Heart left ventricle (tissue), 13 donors: Measurements from ENCODE around the gene CUX1.

Experiments used
- POLR2A ChIP-seq, 2 donors: fragments of 450-650 bp; IDR thresholded peaks; one replicate each; pipeline ENCODE4 v1.6.1; 2017; ENCODE audit warnings: antibody characterized with exemption in 2 of 2, mild to moderate bottlenecking in 2 of 2, moderate library complexity in 2 of 2
- TF ChIP-seq, protein P1 (sequence below), 12 donors: fragments of 200-600 bp; sonication (generic) in 4 of 12; IDR thresholded peaks; one replicate each; pipeline versions ENCODE4 v1.5.0 to v1.8.0; 2018 to 2022; ENCODE audit warnings: antibody characterized with exemption in 12 of 12, mild to moderate bottlenecking in 5 of 12
- donor health status: ischemic (EF 13 %, LVEDD 7.1; RV severe dilation, severe dysfunction).
- donor health status: DM: no; HTN: yes; CAD: no.
- donor health status: DM: no; HTN: no; CAD: no.
- donor health status: ischemic (EF 25% LVEDD 6.9; RV normal size, moderate dysfunction).
- donor health status: ischemic (EF 25% LVEDD 5.7; RV mildly dilated, moderate dysfunction).
- donor health status: ischemic (EF 35%, LVEDD 5.7; RV mildly dilated, moderate dysfunction).
- donor health status: nonischemic (EF 11% LVEDD 7.7; RV severe dilation, severe dysfunction).
- donor health status: DM: yes; HTN: yes; CAD: no.
- donor health status: PGD.
- donor health status: ischemic (EF 29% LVEDD 5.4; RV normal size, mild dysfunction).
- donor health status: nonischemic (EF 23%, LVEDD 6.1; RV moderate dilation, normal function).

DNA sequence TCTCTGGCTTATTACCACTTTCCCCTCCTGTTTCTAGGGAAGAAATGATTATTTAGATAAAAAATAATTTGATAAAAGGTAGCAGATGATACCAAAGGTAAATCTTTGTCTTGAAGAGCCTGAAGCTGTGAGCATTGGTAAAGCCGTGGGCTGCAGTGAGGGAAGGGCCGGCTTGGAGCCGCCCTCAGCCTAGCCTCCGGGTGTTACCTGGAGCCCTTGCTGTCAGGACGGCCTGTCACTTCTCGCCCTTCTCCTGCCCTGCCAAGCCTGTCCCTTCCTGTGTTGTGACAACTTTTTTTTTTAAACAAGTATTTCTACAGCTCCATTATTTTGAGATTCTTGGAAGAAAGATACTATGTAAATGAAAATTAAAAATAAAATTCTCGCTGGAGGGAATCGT, 7.0 kb downstream of the CUX1 start:
- TF ChIP-seq, protein P1, sequence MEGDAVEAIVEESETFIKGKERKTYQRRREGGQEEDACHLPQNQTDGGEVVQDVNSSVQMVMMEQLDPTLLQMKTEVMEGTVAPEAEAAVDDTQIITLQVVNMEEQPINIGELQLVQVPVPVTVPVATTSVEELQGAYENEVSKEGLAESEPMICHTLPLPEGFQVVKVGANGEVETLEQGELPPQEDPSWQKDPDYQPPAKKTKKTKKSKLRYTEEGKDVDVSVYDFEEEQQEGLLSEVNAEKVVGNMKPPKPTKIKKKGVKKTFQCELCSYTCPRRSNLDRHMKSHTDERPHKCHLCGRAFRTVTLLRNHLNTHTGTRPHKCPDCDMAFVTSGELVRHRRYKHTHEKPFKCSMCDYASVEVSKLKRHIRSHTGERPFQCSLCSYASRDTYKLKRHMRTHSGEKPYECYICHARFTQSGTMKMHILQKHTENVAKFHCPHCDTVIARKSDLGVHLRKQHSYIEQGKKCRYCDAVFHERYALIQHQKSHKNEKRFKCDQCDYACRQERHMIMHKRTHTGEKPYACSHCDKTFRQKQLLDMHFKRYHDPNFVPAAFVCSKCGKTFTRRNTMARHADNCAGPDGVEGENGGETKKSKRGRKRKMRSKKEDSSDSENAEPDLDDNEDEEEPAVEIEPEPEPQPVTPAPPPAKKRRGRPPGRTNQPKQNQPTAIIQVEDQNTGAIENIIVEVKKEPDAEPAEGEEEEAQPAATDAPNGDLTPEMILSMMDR (IDR thresholded peaks at IDR 0.05): no peak
- TF ChIP-seq POLR2A (IDR thresholded peaks at IDR 0.05): no peak
